DOHH2 (cell line): Measurements from ENCODE around the gene NAA35.

Source experiments
- H3F3A ChIP-seq: fragments of 200-600 bp; sonication (generic), shearing (Covaris generic); 2 replicates; pipeline ENCODE4 v1.6.0; 2016; ENCODE audit warnings: antibody characterized with exemption, mild to moderate bottlenecking; ENCODE audit not compliant: control insufficient read depth, insufficient read depth
- H3K27ac ChIP-seq: fragments of 200-600 bp; sonication (generic); 2 replicates; pipeline ENCODE4 v1.5.1; 2014; ENCODE audit warnings: low read depth, mild to moderate bottlenecking, low read length, moderate library complexity
- H3K27me3 ChIP-seq: fragments of 200-600 bp; sonication (generic); 2 replicates; pipeline ENCODE4 v1.6.1; 2014; ENCODE audit warnings: mild to moderate bottlenecking, low read length, mixed read lengths; ENCODE audit not compliant: control insufficient read depth
- H3K36me3 ChIP-seq: fragments of 200-600 bp; sonication (generic); 2 replicates; pipeline ENCODE4 v1.6.1; 2014; ENCODE audit warnings: mild to moderate bottlenecking, low read length, moderate library complexity, mixed read lengths; ENCODE audit not compliant: control insufficient read depth
- H3K4me1 ChIP-seq: fragments of 200-600 bp; sonication (generic); 2 replicates; pipeline ENCODE4 v1.6.1; 2014; ENCODE audit warnings: mild to moderate bottlenecking, low read length, mixed read lengths; ENCODE audit not compliant: control insufficient read depth
- H3K4me2 ChIP-seq: fragments of 200-600 bp; sonication (generic); 2 replicates; pipeline ENCODE4 v1.6.0; 2014; ENCODE audit warnings: mild to moderate bottlenecking, low read length, moderate library complexity
- H3K4me3 ChIP-seq: fragments of 200-600 bp; sonication (generic); 2 replicates; pipeline ENCODE4 v1.5.1; 2014; ENCODE audit warnings: mild to moderate bottlenecking, low read length, mixed read lengths
- H3K79me2 ChIP-seq: fragments of 200-600 bp; sonication (generic); 2 replicates; pipeline ENCODE4 v1.6.1; 2014; ENCODE audit warnings: mild to moderate bottlenecking, low read length, mixed read lengths; ENCODE audit not compliant: control insufficient read depth
- H3K9me2 ChIP-seq: fragments of 200-600 bp; sonication (generic); replicated peaks from 2 replicates; pipeline ENCODE4 v1.6.1; 2014; ENCODE audit warnings: mild to moderate bottlenecking, low read length, mixed read lengths; ENCODE audit not compliant: control insufficient read depth
- H3K9me3 ChIP-seq: fragments of 200-600 bp; sonication (generic); 2 replicates; pipeline ENCODE4 v1.6.1; 2014; ENCODE audit warnings: antibody characterized with exemption, low read length, mixed read lengths; ENCODE audit not compliant: control insufficient read depth, insufficient read depth
- H4K20me1 ChIP-seq: fragments of 200-600 bp; sonication (generic); 2 replicates; pipeline ENCODE4 v1.6.0; 2014; ENCODE audit warnings: low read depth, mild to moderate bottlenecking, antibody characterized with exemption, low read length, moderate library complexity; ENCODE audit not compliant: control insufficient read depth, insufficient read depth
- EZH2phosphoT487 ChIP-seq: fragments of 200-600 bp; sonication (generic); IDR thresholded peaks from 2 replicates; pipeline ENCODE4 v1.6.1; 2017; ENCODE audit warnings: borderline replicate concordance, mild to moderate bottlenecking, antibody characterized with exemption, low read length, moderate library complexity, mixed read lengths
- TF ChIP-seq, protein P1 (sequence below): fragments of 200-600 bp; sonication (generic); IDR thresholded peaks from one replicate; pipeline ENCODE4 v1.5.1; 2014; ENCODE audit warnings: antibody characterized with exemption, mild to moderate bottlenecking, low read depth, low read length; ENCODE audit not compliant: poor library complexity, severe bottlenecking

NAA35 gene

GRCh38 chr9:85984457-85984856 lies 43.5 kb downstream of the NAA35 start:
- H4K20me1 ChIP-seq, result no peaks in the 10 kb centered on the region
- no peaks in the 10 kb centered on the region for H3K9me2 ChIP-seq
- H3K27me3 ChIP-seq, result no peaks in the 10 kb centered on the region
- no peak overlapping the region for H3K27ac ChIP-seq
- H3K36me3 ChIP-seq, result peaks cover 16% of the 10 kb centered on the region
- H3K4me2 ChIP-seq, result no peak overlapping the region
- no peak for TF ChIP-seq EZH2phosphoT487
- TF ChIP-seq, protein P1, sequence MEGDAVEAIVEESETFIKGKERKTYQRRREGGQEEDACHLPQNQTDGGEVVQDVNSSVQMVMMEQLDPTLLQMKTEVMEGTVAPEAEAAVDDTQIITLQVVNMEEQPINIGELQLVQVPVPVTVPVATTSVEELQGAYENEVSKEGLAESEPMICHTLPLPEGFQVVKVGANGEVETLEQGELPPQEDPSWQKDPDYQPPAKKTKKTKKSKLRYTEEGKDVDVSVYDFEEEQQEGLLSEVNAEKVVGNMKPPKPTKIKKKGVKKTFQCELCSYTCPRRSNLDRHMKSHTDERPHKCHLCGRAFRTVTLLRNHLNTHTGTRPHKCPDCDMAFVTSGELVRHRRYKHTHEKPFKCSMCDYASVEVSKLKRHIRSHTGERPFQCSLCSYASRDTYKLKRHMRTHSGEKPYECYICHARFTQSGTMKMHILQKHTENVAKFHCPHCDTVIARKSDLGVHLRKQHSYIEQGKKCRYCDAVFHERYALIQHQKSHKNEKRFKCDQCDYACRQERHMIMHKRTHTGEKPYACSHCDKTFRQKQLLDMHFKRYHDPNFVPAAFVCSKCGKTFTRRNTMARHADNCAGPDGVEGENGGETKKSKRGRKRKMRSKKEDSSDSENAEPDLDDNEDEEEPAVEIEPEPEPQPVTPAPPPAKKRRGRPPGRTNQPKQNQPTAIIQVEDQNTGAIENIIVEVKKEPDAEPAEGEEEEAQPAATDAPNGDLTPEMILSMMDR, result no peak
- H3F3A ChIP-seq, result no peaks in the 10 kb centered on the region
- no peak overlapping the region for H3K4me3 ChIP-seq
- no peaks in the 10 kb centered on the region for H3K9me3 ChIP-seq
- no peaks in the 10 kb centered on the region for H3K4me1 ChIP-seq
- H3K79me2 ChIP-seq, result no peaks in the 10 kb centered on the region

DNA sequence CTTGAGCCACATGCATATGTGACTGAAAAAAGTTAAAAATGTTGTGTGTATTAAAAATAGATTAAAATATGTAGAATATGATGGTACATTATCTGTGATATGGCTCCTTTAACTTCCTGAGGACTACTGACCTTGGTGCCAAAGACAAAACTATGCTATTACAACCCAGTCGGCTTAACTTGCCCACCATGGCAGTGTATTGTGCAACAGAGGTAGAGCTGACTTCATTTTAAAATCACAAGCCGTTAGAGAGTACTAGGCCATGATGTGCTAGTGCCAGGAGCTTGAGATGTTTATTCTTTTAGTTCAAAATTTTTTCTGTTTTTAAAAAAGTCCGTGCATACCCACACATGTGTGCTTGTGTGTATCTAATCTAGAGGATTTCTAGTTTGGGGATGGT lies 46.3 kb downstream of the NAA35 start:
- TF ChIP-seq, protein P1, result no peak
- TF ChIP-seq EZH2phosphoT487, result no peak
- Histone ChIP-seq H3F3A (no peaks in the 10 kb centered on the region), H3K4me2 (no peak overlapping the region), H3K4me1 (no peaks in the 10 kb centered on the region), H4K20me1 (no peaks in the 10 kb centered on the region), H3K27ac (no peak overlapping the region), H3K36me3 (peaks cover 3% of the 10 kb centered on the region; the same call in 1 of the 2 replicates), H3K27me3 (no peaks in the 10 kb centered on the region), H3K79me2 (no peaks in the 10 kb centered on the region), H3K9me2 (no peaks in the 10 kb centered on the region), H3K9me3 (no peaks in the 10 kb centered on the region), H3K4me3 (no peak overlapping the region)

GRCh38 chr9:85994191-85994590 lies 53.2 kb downstream of the NAA35 start:
- Histone ChIP-seq H3K4me2 (no peak overlapping the region), H3K79me2 (no peaks in the 10 kb centered on the region), H3K27me3 (no peaks in the 10 kb centered on the region), H3F3A (no peaks in the 10 kb centered on the region), H3K4me3 (no peak overlapping the region), H3K4me1 (no peaks in the 10 kb centered on the region), H3K36me3 (peaks cover 5% of the 10 kb centered on the region), H3K9me3 (no peaks in the 10 kb centered on the region), H3K27ac (no peak overlapping the region), H4K20me1 (no peaks in the 10 kb centered on the region), H3K9me2 (no peaks in the 10 kb centered on the region)
- TF ChIP-seq, protein P1, result no peak
- TF ChIP-seq EZH2phosphoT487, result no peak

DNA sequence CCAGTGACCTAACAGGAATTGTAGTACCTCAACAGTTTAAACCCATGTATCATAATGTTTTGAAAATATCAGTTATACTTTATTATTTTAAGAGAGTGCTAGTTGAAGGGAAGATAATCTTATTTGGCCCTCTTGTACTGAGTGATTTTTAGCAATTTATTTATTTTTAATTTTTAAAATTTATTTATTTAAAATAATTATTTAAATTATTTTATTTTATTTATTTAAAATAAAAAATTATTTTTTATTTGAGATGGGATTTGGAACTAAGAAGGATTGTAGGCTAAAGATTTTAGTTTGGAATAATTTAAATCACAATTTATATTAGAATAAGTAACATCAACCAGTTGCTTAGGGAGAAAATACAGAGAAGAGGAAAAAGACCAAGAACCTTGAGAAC lies 54.2 kb downstream of the NAA35 start:
- H3K4me3 ChIP-seq, result no peak overlapping the region
- no peaks in the 10 kb centered on the region for H3K9me2 ChIP-seq
- no peaks in the 10 kb centered on the region for H3K9me3 ChIP-seq
- H4K20me1 ChIP-seq, result no peaks in the 10 kb centered on the region
- no peaks in the 10 kb centered on the region for H3K27me3 ChIP-seq
- H3K79me2 ChIP-seq, result no peaks in the 10 kb centered on the region
- no peaks in the 10 kb centered on the region for H3F3A ChIP-seq
- no peaks in the 10 kb centered on the region for H3K4me1 ChIP-seq
- no peak overlapping the region for H3K27ac ChIP-seq
- H3K36me3 ChIP-seq, result peaks cover 5% of the 10 kb centered on the region
- TF ChIP-seq EZH2phosphoT487, result no peak
- TF ChIP-seq, protein P1, result no peak
- no peak overlapping the region for H3K4me2 ChIP-seq
